Fibroblast of pulmonary artery (primary cell): Measurements from ENCODE around the gene CLDN34.

Experiments used
- DNase-seq: peaks from one replicate; pipeline ENCODE4 v3.0.0-alpha.2; 2010; ENCODE audit warnings: low read depth
- H3K4me3 ChIP-seq: replicated peaks from 2 replicates; pipeline ENCODE4 v1.5.1; 2011; ENCODE audit warnings: low read depth, mild to moderate bottlenecking, control low read depth, low read length, moderate library complexity
- CTCF ChIP-seq: IDR thresholded peaks from 2 replicates; pipeline ENCODE4 v1.5.1; 2011; ENCODE audit warnings: mild to moderate bottlenecking, control low read depth, low read length, inconsistent platforms; ENCODE audit errors: missing control alignments

CLDN34 gene

GRCh38 chrX:9927698-9928482, 39.3 kb upstream of the CLDN34 start:
- H3K4me3 ChIP-seq: no peak overlapping the region
- no peak for TF ChIP-seq CTCF
- DNase-seq: no peak

GRCh38 chrX:9935436-9935835, 31.7 kb upstream of the CLDN34 start:
- no peak for TF ChIP-seq CTCF
- DNase-seq: no peak
- no peak overlapping the region for H3K4me3 ChIP-seq

- no peak for DNase-seq
- H3K4me3 ChIP-seq: no peak overlapping the region
- no peak for TF ChIP-seq CTCF
Measured at GRCh38 chrX:9937761-9938160, 29.4 kb upstream of the CLDN34 start.

GRCh38 chrX:9938516-9938915, 28.6 kb upstream of the CLDN34 start:
- no peak overlapping the region for H3K4me3 ChIP-seq
- no peak for DNase-seq
- no peak for TF ChIP-seq CTCF

GRCh38 chrX:9940421-9940820, 26.7 kb upstream of the CLDN34 start:
- TF ChIP-seq CTCF: no peak
- H3K4me3 ChIP-seq: no peak overlapping the region
- peak; percentile 59 for DNase-seq

- no peak overlapping the region for H3K4me3 ChIP-seq
- TF ChIP-seq CTCF: no peak
- no peak for DNase-seq
Measured at GRCh38 chrX:9942086-9942485, 25.1 kb upstream of the CLDN34 start.

GRCh38 chrX:9943420-9943819, 23.7 kb upstream of the CLDN34 start:
- DNase-seq: no peak
- H3K4me3 ChIP-seq: no peak overlapping the region
- no peak for TF ChIP-seq CTCF
